ENCODE results near the gene C1orf174. TPM values are rescaled to one million over a fixed set of nuclear protein-coding genes. Genes with fewer than 3 reads are reported as not detected.

C1orf174 gene
- 29.6 and 56.7 TPM in 2 replicates for total RNA-seq

DNA sequence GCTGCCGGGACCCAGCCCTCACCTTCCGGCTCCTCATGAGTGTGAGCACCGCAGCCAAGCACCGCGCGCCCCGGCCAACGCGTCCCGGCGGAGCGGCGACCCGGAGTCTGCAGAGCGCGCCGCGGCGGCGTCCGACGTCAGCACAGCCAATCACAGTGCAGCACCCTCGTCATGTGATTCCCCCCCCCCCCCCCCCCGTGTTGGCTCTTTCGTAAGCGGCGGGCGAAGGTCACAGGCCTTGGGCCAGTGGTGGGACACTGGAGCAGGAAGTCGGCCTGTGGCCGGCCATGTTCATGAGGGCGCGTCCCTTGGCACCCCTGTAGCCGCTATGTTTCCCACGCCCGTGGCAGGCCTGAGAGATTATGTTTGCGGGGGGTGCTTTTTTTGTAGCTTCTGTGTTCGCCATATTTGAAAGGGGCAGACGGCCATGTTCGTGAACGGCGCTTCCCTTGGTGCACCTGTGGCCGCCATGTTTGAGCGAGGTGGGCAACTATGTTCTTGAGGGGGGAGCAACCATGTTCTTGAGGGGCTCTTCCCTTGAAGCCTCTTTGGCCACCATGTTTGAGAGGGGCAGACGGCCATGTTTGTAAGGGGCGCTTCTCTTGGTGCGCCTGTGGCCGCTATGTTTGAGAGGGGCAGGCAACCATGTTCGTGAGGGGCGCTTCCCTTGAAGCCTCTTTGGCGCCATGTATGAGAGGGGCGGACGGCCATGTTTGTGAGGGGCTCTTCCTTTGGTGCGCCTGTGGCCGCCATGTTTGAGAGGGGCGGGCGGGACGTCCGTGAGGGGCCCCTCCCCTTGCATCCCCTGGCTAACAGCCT is at the start of gene C1orf174:
C1orf174 (minus strand) TSS at position 123 of the 819 bp plus-strand sequence; CDS start at position 37, 86 bp downstream.

DNA sequence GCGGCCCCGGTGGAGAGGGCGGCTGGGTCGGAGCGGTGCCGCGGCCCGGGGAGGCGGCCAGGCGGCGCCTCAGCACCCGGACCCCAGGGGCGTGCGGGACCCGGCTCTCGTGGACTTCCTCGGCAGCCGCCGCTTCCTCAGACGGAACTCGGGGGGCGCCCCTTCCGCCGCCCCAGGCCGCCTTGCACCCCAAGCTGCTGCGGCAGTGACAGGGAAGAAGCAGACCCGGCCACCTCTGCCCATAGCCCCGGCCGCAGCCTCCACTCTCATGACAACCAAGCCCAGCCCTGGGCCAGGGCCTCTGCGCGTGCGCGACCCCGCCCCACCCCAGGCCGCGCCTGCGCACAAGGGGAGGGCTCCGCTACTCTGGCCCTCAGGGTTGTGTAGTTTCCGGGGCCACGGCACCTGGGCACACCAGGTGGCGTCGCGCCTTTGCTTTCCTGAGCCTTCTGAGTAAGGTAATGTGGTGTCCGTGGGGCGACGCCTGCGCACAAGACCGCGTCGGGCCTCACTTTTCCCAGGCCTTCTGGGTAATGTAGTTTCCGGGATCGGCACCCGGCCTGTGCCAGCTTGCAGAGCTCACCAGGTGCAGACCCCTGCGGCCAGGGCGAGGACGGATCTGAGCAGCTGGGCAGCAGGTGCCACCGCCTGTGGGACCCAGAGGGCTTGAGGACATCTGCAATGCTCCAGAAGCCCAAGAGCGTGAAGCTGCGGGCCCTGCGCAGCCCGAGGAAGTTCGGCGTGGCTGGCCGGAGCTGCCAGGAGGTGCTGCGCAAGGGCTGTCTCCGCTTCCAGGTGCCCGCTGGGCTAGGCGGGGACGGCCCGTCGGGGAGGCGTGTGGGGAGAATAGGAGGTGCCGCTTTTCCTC is 42.9 kb downstream of the C1orf174 start, which contains the start of the genes CEP104 and DFFB:
CEP104 (minus strand) TSS at position 289 of the 868 bp plus-strand sequence. CDS start 4,804 bp downstream, outside the sequence.
DFFB (plus strand) TSS at position 554 of the 868 bp plus-strand sequence; CDS start at position 682, 128 bp downstream.

Other genes with a start within 250 kb of the C1orf174 start
- not detected in 2 replicates for gene TP73, start 247.8 kb downstream of the C1orf174 start, total RNA-seq
- not detected in 2 replicates for gene CCDC27, start 147.8 kb downstream of the C1orf174 start, total RNA-seq
- gene SMIM1, start 127.5 kb downstream of the C1orf174 start, total RNA-seq: 1.4 TPM in 1 of 2 replicates, not detected in the other
- gene LRRC47, start 103.8 kb downstream of the C1orf174 start, total RNA-seq: 36.6 and 50.4 TPM in 2 replicates
- 13.8 and 17.8 TPM in 2 replicates for gene CEP104, start 43.1 kb downstream of the C1orf174 start, total RNA-seq
- gene DFFB, start 42.8 kb downstream of the C1orf174 start, total RNA-seq: 4.8 and 10.5 TPM in 2 replicates

Measured in regular cardiac myocyte (primary cell).